Mesenchymal stem cell (in vitro differentiated cells and primary cell): Measurements from ENCODE around the gene B3GAT2.

Source experiments
- DNase-seq: peaks from one replicate; pipeline ENCODE4 v3.0.0-alpha.2; 2013
- H2AFZ ChIP-seq: one replicate; pipeline ENCODE4 v1.6.1; 2013; ENCODE audit warnings: low read depth, mild to moderate bottlenecking, control low read depth, inconsistent platforms, low read length, moderate library complexity
- H2AK5ac ChIP-seq: 2 replicates; pipeline ENCODE4 v1.6.1; 2013; ENCODE audit warnings: low read length, moderate library complexity, mild to moderate bottlenecking, inconsistent platforms; ENCODE audit not compliant: severe bottlenecking
- H2BK120ac ChIP-seq: one replicate; pipeline ENCODE4 v1.6.1; 2013; ENCODE audit warnings: low read depth, mild to moderate bottlenecking, inconsistent platforms, low read length, moderate library complexity
- H2BK12ac ChIP-seq, 2 experiments: one replicate each; pipeline ENCODE4 v1.6.1; 2013; ENCODE audit warnings: inconsistent platforms in 2 of 2, low read length in 2 of 2, mild to moderate bottlenecking in 2 of 2, moderate library complexity in 2 of 2, control low read depth in 1 of 2
- H2BK15ac ChIP-seq: one replicate; pipeline ENCODE4 v1.6.1; 2013; ENCODE audit warnings: mild to moderate bottlenecking, low read depth, inconsistent platforms; ENCODE audit not compliant: poor library complexity, severe bottlenecking
- H2BK5ac ChIP-seq: 2 replicates; pipeline ENCODE4 v1.6.1; 2013; ENCODE audit warnings: low read depth, mild to moderate bottlenecking, low read length, control low read depth, inconsistent platforms; ENCODE audit not compliant: poor library complexity, severe bottlenecking
- H3K14ac ChIP-seq, 2 experiments: one replicate each; pipeline ENCODE4 v1.6.1; 2013; ENCODE audit warnings: inconsistent platforms in 2 of 2, low read length in 2 of 2, control low read depth in 1 of 2, mild to moderate bottlenecking in 1 of 2, moderate library complexity in 1 of 2
- H3K18ac ChIP-seq, 2 experiments: one replicate each; pipeline ENCODE4 v1.6.1; 2013; ENCODE audit warnings: inconsistent platforms in 2 of 2, low read length in 2 of 2, control low read depth in 1 of 2, low read depth in 1 of 2, mild to moderate bottlenecking in 1 of 2
- H3K23ac ChIP-seq, 2 experiments: one replicate each; pipeline ENCODE4 v1.6.1; 2013; ENCODE audit warnings: inconsistent platforms in 2 of 2, low read length in 2 of 2, mild to moderate bottlenecking in 2 of 2, moderate library complexity in 2 of 2, control low read depth in 1 of 2
- H3K27ac ChIP-seq: 2 replicates; pipeline ENCODE4 v1.5.1; 2013; ENCODE audit warnings: mild to moderate bottlenecking, moderate library complexity, low read length, control low read depth, inconsistent platforms; ENCODE audit not compliant: poor library complexity, severe bottlenecking
- H3K27me3 ChIP-seq, 2 experiments: 2 replicates each; pipeline versions ENCODE4 v1.6.1 to v1.7.0; 2013; ENCODE audit warnings: low read length in 2 of 2, mild to moderate bottlenecking in 2 of 2, moderate library complexity in 2 of 2, control low read depth in 1 of 2, inconsistent platforms in 1 of 2; ENCODE audit not compliant: control insufficient read depth in 1 of 2, insufficient read depth in 1 of 2
- H3K36me3 ChIP-seq, 2 experiments: 2 replicates each; pipeline versions ENCODE4 v1.6.1 to v1.7.0; 2013; ENCODE audit warnings: low read length in 2 of 2, control low read depth in 1 of 2, inconsistent platforms in 1 of 2, low read depth in 1 of 2, mild to moderate bottlenecking in 1 of 2; ENCODE audit not compliant: insufficient read depth in 2 of 2, control insufficient read depth in 1 of 2
- H3K4ac ChIP-seq, 2 experiments: one replicate each; pipeline ENCODE4 v1.6.1; 2013; ENCODE audit warnings: inconsistent platforms in 2 of 2, low read length in 2 of 2, mild to moderate bottlenecking in 2 of 2, moderate library complexity in 2 of 2, control low read depth in 1 of 2, low read depth in 1 of 2
- H3K4me1 ChIP-seq: 2 replicates; pipeline ENCODE4 v1.6.1; 2013; ENCODE audit warnings: low read depth, low read length, control low read depth; ENCODE audit not compliant: control insufficient read depth, insufficient read depth
- H3K4me2 ChIP-seq: 2 replicates; pipeline ENCODE4 v1.6.1; 2013; ENCODE audit warnings: low read length, mild to moderate bottlenecking, inconsistent platforms; ENCODE audit not compliant: poor library complexity, severe bottlenecking
- H3K4me3 ChIP-seq, 2 experiments: 2 replicates each; pipeline versions ENCODE4 v1.5.1 to v1.7.0; 2013; ENCODE audit warnings: low read length in 2 of 2, mild to moderate bottlenecking in 2 of 2, control low read depth in 1 of 2, low read depth in 1 of 2; ENCODE audit not compliant: insufficient read depth in 1 of 2
- H3K79me1 ChIP-seq: replicated peaks from 2 replicates; pipeline ENCODE4 v1.6.1; 2013; ENCODE audit warnings: mild to moderate bottlenecking, control low read depth, low read length, inconsistent platforms; ENCODE audit not compliant: poor library complexity, severe bottlenecking
- H3K9ac ChIP-seq: 2 replicates; pipeline ENCODE4 v1.7.0; 2013; ENCODE audit warnings: mild to moderate bottlenecking, low read length, moderate library complexity
- H3K9me3 ChIP-seq: 2 replicates; pipeline ENCODE4 v1.7.0; 2013; ENCODE audit warnings: mild to moderate bottlenecking, low read length; ENCODE audit not compliant: control insufficient read depth
- H4K8ac ChIP-seq: one replicate; pipeline ENCODE4 v1.6.1; 2013; ENCODE audit warnings: inconsistent platforms, mild to moderate bottlenecking, low read length, moderate library complexity
- H4K91ac ChIP-seq: one replicate; pipeline ENCODE4 v1.6.1; 2013; ENCODE audit warnings: mild to moderate bottlenecking, low read length, inconsistent platforms
- WGBS: methylation state at CpG from one replicate; pipeline ENCODE4 v1.1.7; 2013; ENCODE audit warnings: mixed read lengths; 5-methylcytosine and 5-hydroxymethylcytosine counted together

The B3GAT2 gene

GRCh38 chr6:70956191-70956450 is 739 bp downstream of the B3GAT2 start:
- Histone ChIP-seq H3K23ac (no peak overlapping the region), H3K9me3 (no peaks in the 10 kb centered on the region), H2BK15ac (no peak overlapping the region), H3K4me2 (peak overlapping the region; percentile 99), H3K14ac (no peak overlapping the region), H3K4me3 (peak overlapping the region; percentile 52 to 75), H3K79me1 (no peaks in the 10 kb centered on the region), H3K4me1 (peaks cover 21% of the 10 kb centered on the region), H3K4ac (no peak overlapping the region), H3K36me3 (no peaks in the 10 kb centered on the region), H3K18ac (no peak overlapping the region), H3K9ac (no peak overlapping the region), H2AK5ac (no peak overlapping the region), H2AFZ (peak overlapping the region; percentile 15), H4K8ac (peak overlapping the region; percentile 67), H4K91ac (no peak overlapping the region), H3K27ac (no peak overlapping the region), H3K27me3 (peaks cover 55 to 72% of the 10 kb centered on the region in 2 experiments), H2BK120ac (no peak overlapping the region), H2BK12ac (no peak overlapping the region), H2BK5ac (no peak overlapping the region)
- 5% methylated on average over 26 of the region's 27 CpGs for WGBS
- no peak for DNase-seq

DNA sequence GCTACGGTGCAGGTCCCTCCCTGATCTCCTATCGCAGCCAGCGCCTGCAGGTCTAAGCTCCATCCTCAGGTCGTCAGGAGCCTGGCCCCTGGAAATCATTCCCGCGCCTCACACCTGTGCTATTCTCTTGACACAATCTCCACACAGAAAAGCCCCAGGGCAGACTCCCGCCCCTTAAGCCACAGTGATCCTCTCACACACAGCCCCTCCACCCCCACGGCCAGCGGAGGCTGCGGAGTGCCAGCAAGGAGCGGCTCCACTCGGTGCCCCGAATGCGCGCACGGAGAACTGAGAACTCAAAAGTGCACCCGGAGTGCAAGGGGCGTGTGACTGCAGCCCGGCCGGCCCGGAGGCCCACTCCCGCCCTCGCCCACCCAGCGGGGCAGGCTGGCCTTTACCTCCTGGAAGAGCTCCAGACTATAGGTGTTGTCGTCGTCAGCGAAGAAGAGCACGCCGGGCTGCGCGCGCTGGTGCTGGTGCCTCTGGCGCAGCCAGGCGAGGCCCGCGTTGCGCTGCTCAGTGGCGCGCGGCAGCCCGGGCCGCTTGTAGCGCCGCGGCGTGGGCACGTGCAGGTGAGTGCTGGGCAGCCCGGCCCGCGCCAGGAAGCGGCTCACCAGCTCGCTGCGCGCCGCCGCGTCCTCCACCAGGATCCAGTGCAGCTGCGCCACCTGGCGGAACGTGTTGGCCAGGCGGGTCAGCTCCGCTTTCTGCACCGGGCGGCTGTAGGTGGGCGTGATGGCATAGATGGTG is 1.2 kb downstream of the B3GAT2 start:
- Histone ChIP-seq H3K23ac (peak overlapping the region in 1 of 2 experiments; percentile 51), H2BK120ac (no peak overlapping the region), H4K91ac (no peak overlapping the region), H2AK5ac (no peak overlapping the region), H3K27me3 (peaks cover 55 to 71% of the 10 kb centered on the region in 2 experiments), H2BK5ac (no peak overlapping the region), H3K14ac (no peak overlapping the region), H3K18ac (no peak overlapping the region), H3K9me3 (no peaks in the 10 kb centered on the region), H2BK15ac (no peak overlapping the region), H3K9ac (no peak overlapping the region), H4K8ac (no peak overlapping the region), H3K4me2 (peak overlapping the region; percentile 99), H2AFZ (peak overlapping the region; percentile 15), H3K4me3 (peak overlapping the region; percentile 52 to 75), H3K4ac (no peak overlapping the region), H2BK12ac (no peak overlapping the region), H3K79me1 (no peaks in the 10 kb centered on the region), H3K27ac (no peak overlapping the region), H3K4me1 (peaks cover 21% of the 10 kb centered on the region), H3K36me3 (no peaks in the 10 kb centered on the region)
- 1% methylated on average over 45 of the region's 65 CpGs for WGBS
- DNase-seq: peak; percentile 60

- H3K4me3 ChIP-seq: no peak overlapping the region
- H3K9me3 ChIP-seq: no peaks in the 10 kb centered on the region
- peaks cover 55 to 69% of the 10 kb centered on the region in 2 experiments for H3K27me3 ChIP-seq
- H3K27ac ChIP-seq: no peak overlapping the region
- H3K4me1 ChIP-seq: peaks cover 21% of the 10 kb centered on the region
- H2BK120ac ChIP-seq: no peak overlapping the region
- no peak overlapping the region for H2BK12ac ChIP-seq
- no peak overlapping the region for H2BK15ac ChIP-seq
- whole genome bisulfite sequencing: 39% methylated on average over 14 of the region's 14 CpGs
- no peak overlapping the region for H2AK5ac ChIP-seq
- H4K91ac ChIP-seq: no peak overlapping the region
- H3K36me3 ChIP-seq: no peaks in the 10 kb centered on the region
- no peak overlapping the region for H3K18ac ChIP-seq
- no peak overlapping the region for H4K8ac ChIP-seq
- no peaks in the 10 kb centered on the region for H3K79me1 ChIP-seq
- H3K9ac ChIP-seq: no peak overlapping the region
- H2AFZ ChIP-seq: no peak overlapping the region
- no peak overlapping the region for H3K14ac ChIP-seq
- H3K4ac ChIP-seq: no peak overlapping the region
- H3K4me2 ChIP-seq: no peak overlapping the region
- no peak overlapping the region for H3K23ac ChIP-seq
- no peak overlapping the region for H2BK5ac ChIP-seq
- DNase-seq: no peak
Measured at GRCh38 chr6:70954750-70955149, 2.1 kb downstream of the B3GAT2 start.

DNA sequence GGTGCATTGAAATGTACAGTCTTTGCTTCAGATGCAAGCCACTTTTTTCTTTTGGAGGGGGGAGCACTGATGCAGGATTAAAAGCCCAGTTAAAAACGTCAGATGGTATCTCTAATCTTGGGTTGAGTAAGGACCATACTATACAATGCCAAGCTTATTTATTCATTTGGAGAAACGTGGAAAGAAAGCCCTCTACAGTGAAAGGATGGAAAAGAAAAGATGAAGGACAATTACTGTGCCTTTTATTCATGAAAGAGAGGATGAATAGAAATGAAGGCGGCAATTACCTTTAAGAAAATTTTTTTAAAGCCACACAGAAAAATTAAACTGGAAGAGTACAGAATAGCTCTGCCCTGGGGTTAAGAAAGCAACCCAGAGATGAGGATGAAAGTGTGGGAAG is 2.7 kb downstream of the B3GAT2 start:
- Histone ChIP-seq H2AK5ac (no peak overlapping the region), H2BK120ac (no peak overlapping the region), H3K14ac (no peak overlapping the region), H3K23ac (no peak overlapping the region), H2BK12ac (no peak overlapping the region), H2BK15ac (no peak overlapping the region), H3K4me2 (no peak overlapping the region), H3K27ac (no peak overlapping the region), H3K79me1 (no peaks in the 10 kb centered on the region), H3K36me3 (no peaks in the 10 kb centered on the region), H3K4ac (no peak overlapping the region), H3K4me3 (no peak overlapping the region), H3K9me3 (no peaks in the 10 kb centered on the region), H4K8ac (no peak overlapping the region), H2AFZ (no peak overlapping the region), H3K9ac (no peak overlapping the region), H2BK5ac (no peak overlapping the region), H3K18ac (no peak overlapping the region), H4K91ac (no peak overlapping the region), H3K4me1 (peaks cover 21% of the 10 kb centered on the region), H3K27me3 (peaks cover 51 to 66% of the 10 kb centered on the region in 2 experiments)
- 90% methylated on average over 1 of the region's 3 CpGs for WGBS
- DNase-seq: no peak
